ENCODE data around the gene DUSP16.

The DUSP16 gene

DNA sequence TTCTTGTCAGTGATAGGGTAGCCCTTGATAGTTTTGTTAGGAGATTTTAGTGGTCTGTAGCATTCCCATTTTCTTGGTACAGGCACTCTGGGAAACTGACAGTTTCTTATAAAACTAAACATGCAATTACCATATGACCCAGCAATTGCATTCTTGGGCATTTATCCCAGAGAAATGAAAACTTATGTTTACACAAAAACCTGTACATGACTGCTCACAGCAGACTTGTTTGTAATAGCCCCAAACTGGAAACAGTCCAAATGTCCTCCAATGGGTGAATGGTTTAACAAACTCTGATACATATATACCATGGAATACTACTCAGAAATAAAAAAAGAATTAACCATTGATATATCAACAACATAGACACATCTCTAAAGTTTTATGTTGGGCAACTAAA lies 130.3 kb downstream of the DUSP16 start:
- no peak for DNase-seq

DNA sequence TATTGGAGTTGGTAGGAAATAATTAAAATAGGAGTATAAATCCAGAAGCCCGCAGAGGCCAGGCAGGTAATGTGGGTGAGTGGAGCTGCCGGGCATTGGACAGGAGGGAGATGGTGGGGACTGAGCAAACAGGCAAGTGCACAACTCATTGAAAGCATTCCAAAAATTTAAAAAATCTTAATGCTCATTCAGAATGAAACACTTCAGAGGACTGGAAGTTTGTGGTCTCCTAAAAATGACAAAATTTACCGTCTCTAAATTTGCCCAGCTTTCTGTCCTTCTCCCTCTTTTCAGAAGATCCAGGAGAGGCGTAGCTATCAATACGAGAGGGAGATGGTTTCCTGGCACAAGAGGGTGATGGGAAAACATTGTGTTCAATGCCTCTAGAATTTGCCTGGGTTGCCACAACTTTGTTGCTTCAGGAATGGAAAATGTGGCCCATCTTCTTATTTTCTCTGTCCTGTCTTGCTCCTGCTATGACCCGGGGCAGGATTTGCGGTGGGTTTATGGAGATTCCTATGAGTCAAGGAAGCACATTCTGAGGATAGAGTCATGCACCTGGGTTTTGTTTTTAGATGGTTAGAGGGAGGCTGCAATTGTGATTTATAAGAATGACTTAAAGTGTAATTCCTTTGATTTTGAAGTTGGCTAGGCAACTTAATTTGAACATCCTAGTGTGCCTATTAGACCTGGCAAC lies 133.6 kb downstream of the DUSP16 start:
- DNase-seq = no peak

GRCh38 chr12:12428047-12428446 lies 134.6 kb downstream of the DUSP16 start:
- no peak for DNase-seq

- DNase-seq = no peak
These were observed 135.1 kb downstream of the DUSP16 start for GRCh38 chr12:12427568-12427967.

GRCh38 chr12:12425616-12426015 lies 137.0 kb downstream of the DUSP16 start:
- no peak for DNase-seq

- DNase-seq = no peak
These were observed 137.7 kb downstream of the DUSP16 start for GRCh38 chr12:12425001-12425400.
